Heart right ventricle (tissue), 16 donors: Measurements from ENCODE around the gene TNFAIP8L3. TPM values are rescaled to one million over a fixed set of nuclear protein-coding genes. Genes with fewer than 3 reads are reported as not detected.

Source experiments
- ATAC-seq, 8 donors: fragments of 200-7000 bp; cut with Tn5 transposase; one replicate each; pipeline ENCODE4 v1.9.1; 2020; ENCODE audit warnings: mild to moderate bottlenecking in 8 of 8, moderate library complexity in 8 of 8, moderate number of reproducible peaks in 1 of 8
- DNase-seq, 2 donors: peaks; one replicate each; pipeline ENCODE4 v3.0.0-alpha.2; 2020
- H3K27ac ChIP-seq, 10 donors: fragments of 200-600 bp; sonication (generic) in 2 of 10; one replicate each; pipeline versions ENCODE4 v1.5.0 to v1.8.0; 2020 to 2022; ENCODE audit warnings: mild to moderate bottlenecking in 3 of 10
- H3K27me3 ChIP-seq, 7 donors: fragments of 200-600 bp; one replicate each; pipeline ENCODE4 v1.8.0; 2021 to 2022; ENCODE audit warnings: mild to moderate bottlenecking in 2 of 7
- H3K36me3 ChIP-seq, 9 donors: fragments of 200-600 bp; sonication (generic) in 1 of 9; one replicate each; pipeline versions ENCODE4 v1.5.0 to v1.8.0; 2020 to 2022; ENCODE audit warnings: mild to moderate bottlenecking in 2 of 9
- H3K4me1 ChIP-seq, 9 donors: fragments of 200-600 bp; sonication (generic) in 1 of 9; one replicate each; pipeline versions ENCODE4 v1.5.0 to v1.8.0; 2020 to 2022; ENCODE audit warnings: mild to moderate bottlenecking in 4 of 9
- H3K4me3 ChIP-seq, 10 donors: fragments of 200-600 bp; sonication (generic) in 2 of 10; one replicate each; pipeline versions ENCODE4 v1.5.0 to v1.8.0; 2020 to 2022; ENCODE audit warnings: mild to moderate bottlenecking in 7 of 10, moderate library complexity in 2 of 10
- H3K9me3 ChIP-seq, 11 donors: fragments of 200-600 bp in 10 of 11; sonication (generic) in 2 of 11; one replicate each; pipeline versions ENCODE4 v1.5.0 to v1.8.0; 2013 to 2022; ENCODE audit warnings: mild to moderate bottlenecking in 2 of 11, control low read depth in 1 of 11, moderate library complexity in 1 of 11
- WGBS, 2 donors: extraction: QIAGEN DNeasy Blood & Tissue Kit; methylation state at CpG; one replicate each; pipeline ENCODE4 v1.1.7; 2013; ENCODE audit warnings: inconsistent platforms in 1 of 2; 5-methylcytosine and 5-hydroxymethylcytosine counted together
- intact Hi-C, 10 donors: fragments of 100-400 bp; cut with DNase I; formaldehyde crosslinking; loops; one replicate each; pipeline versions ENCODE4 v1.11.1 to v1.14.2; 2022
- polyA plus RNA-seq, 2 donors: library from polyadenylated mRNA; stranded (reverse); fragments of 200-250 nt; gene quantifications; one replicate each; pipeline ENCODE4 v1.2.3, GENCODE V29; 2013
- total RNA-seq, 10 donors: library from RNA; stranded (reverse); fragmentation: NEBNext Ultra II Directional in 3 of 10; extraction: Animal tissue kit (Norgen Biotek cat#: 25700) in 3 of 10; gene quantifications; one replicate each; pipeline versions ENCODE4 v1.2.1 to v1.2.4, GENCODE V29; 2021 to 2023
- TF ChIP-seq, protein P1 (sequence below), 9 donors: fragments of 200-600 bp; sonication (generic) in 2 of 9; IDR thresholded peaks; one replicate each; pipeline versions ENCODE4 v1.5.0 to v1.8.0; 2021 to 2022; ENCODE audit warnings: antibody characterized with exemption in 9 of 9, mild to moderate bottlenecking in 5 of 9, moderate library complexity in 1 of 9
- donor health status: Arrhythmogenic right ventricular cardiomyopathy.
- donor health status: ischemic (EF 13 %, LVEDD 7.1; RV severe dilation, severe dysfunction).
- donor health status: healthy with polysubstance abuse.
- donor health status: DM: no; HTN: yes; CAD: no.
- donor health status: DM: no; HTN: no; CAD: no.
- donor health status: ischemic (EF 25% LVEDD 6.9; RV normal size, moderate dysfunction).
- donor health status: ischemic (EF 25% LVEDD 5.7; RV mildly dilated, moderate dysfunction).
- donor health status: healthy.
- donor health status: DM: yes; HTN: yes; CAD: no.
- donor health status: Ischemic cardiomyopathy.
- donor health status: ischemic (EF 35%, LVEDD 5.7; RV mildly dilated, moderate dysfunction).
- donor health status: nonischemic (EF 11% LVEDD 7.7; RV severe dilation, severe dysfunction).
- donor health status: DM: yes; HTN: yes; CAD: no.
- donor health status: PGD.
- donor health status: ischemic (EF 29% LVEDD 5.4; RV normal size, mild dysfunction).
- donor health status: nonischemic (EF 23%, LVEDD 6.1; RV moderate dilation, normal function).

The TNFAIP8L3 gene
- total and polyA plus RNA-seq, 12 donors = 1.3 to 14.4 (median 3.4) TPM

DNA sequence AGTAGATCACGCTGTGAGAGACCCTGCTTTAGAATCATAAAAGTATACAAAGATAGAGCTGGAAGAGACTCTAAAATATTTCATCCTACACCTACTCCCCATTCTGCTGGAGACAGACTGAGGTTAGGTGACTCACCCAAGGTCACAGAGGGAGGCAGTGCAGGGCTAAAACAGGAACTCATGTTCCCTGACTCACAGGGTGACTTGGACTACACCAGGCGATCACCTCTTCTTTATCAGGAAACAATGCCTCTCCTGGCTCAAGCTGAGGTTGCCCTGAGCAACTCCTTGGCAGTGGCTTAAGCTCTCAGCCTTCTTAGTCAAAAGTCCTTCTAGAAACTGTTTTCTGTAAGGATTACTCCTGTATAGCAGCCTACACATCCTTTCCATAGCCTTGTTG is 26.4 kb upstream of the TNFAIP8L3 start:
- peaks cover 0 to 15% (median 0%) of the 10 kb centered on the region in 11 donors for H3K9me3 ChIP-seq
- no peaks in the 10 kb centered on the region for H3K36me3 ChIP-seq
- peak in 4 of 8 donors; percentile 58 to 97 (median 74) for ATAC-seq
- 33 to 58% methylated on average over 2 of the region's 2 CpGs for WGBS, 2 donors
- H3K27me3 ChIP-seq = no peaks in the 10 kb centered on the region
- DNase-seq = no peak
- peaks cover 0 to 12% (median 0%) of the 10 kb centered on the region in 9 donors for H3K4me1 ChIP-seq
- intact Hi-C loops = no loop called here
- no peak overlapping the region for H3K27ac ChIP-seq
- TF ChIP-seq, protein P1, sequence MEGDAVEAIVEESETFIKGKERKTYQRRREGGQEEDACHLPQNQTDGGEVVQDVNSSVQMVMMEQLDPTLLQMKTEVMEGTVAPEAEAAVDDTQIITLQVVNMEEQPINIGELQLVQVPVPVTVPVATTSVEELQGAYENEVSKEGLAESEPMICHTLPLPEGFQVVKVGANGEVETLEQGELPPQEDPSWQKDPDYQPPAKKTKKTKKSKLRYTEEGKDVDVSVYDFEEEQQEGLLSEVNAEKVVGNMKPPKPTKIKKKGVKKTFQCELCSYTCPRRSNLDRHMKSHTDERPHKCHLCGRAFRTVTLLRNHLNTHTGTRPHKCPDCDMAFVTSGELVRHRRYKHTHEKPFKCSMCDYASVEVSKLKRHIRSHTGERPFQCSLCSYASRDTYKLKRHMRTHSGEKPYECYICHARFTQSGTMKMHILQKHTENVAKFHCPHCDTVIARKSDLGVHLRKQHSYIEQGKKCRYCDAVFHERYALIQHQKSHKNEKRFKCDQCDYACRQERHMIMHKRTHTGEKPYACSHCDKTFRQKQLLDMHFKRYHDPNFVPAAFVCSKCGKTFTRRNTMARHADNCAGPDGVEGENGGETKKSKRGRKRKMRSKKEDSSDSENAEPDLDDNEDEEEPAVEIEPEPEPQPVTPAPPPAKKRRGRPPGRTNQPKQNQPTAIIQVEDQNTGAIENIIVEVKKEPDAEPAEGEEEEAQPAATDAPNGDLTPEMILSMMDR (IDR thresholded peaks at IDR 0.05) = no peak
- H3K4me3 ChIP-seq = no peak overlapping the region

DNA sequence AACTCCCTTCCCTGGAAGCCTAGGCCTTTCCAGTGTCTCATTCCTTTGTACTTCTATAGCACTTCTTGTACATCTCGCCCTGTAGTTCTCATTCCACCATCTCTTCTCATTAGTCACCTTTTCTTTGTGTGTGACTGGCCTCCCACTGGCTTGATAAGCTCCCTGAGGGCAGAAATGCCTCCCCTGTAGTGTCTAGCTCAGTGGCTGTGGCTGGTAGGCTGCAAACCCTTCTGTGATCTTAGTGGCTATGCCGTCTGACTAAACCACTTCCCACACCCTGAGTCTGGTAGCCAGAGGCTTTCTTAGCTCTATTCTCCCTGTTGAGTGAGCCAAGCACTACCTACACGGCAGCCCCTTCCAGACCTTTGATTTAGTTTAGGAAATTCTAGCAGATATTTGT is 24.4 kb upstream of the TNFAIP8L3 start:
- DNase-seq (no peak), ATAC-seq (no peak)
- 54 to 61% methylated on average over 3 of the region's 3 CpGs for WGBS, 2 donors
- Histone ChIP-seq H3K9me3 (peaks cover 0 to 15% (median 0%) of the 10 kb centered on the region in 11 donors), H3K36me3 (no peaks in the 10 kb centered on the region), H3K27ac (no peak overlapping the region), H3K27me3 (peaks cover 0 to 3% (median 0%) of the 10 kb centered on the region in 7 donors), H3K4me3 (no peak overlapping the region), H3K4me1 (peaks cover 0 to 14% (median 0%) of the 10 kb centered on the region in 9 donors)
- intact Hi-C loops = no loop called here
- TF ChIP-seq, protein P1 (IDR thresholded peaks at IDR 0.05) = no peak

DNA sequence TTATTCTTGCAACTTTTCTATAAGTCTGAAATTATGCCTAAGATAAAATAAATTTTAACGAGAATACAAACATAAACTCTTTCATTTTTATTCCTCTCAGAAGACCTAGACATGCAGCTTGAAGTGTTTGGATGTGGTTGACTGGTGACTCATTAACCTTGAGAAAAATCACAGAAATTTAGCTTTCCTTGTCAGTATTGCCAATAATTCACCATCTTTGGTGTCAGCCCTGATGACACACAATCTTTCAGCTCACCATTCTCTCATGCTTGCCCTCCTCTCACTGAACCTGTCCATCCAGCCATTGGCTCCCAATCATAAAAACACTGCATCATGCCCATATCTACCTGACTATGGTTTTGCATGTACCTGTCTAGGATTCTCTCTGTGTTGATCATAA is 22.6 kb upstream of the TNFAIP8L3 start:
- Histone ChIP-seq H3K4me3 (no peak overlapping the region), H3K4me1 (peaks cover 0 to 14% (median 0%) of the 10 kb centered on the region in 9 donors), H3K9me3 (peaks cover 0 to under 1% (median 0%) of the 10 kb centered on the region in 11 donors), H3K27me3 (peaks cover 0 to 3% (median 0%) of the 10 kb centered on the region in 7 donors), H3K36me3 (no peaks in the 10 kb centered on the region), H3K27ac (no peak overlapping the region)
- no peak for DNase-seq
- WGBS, 2 donors = 93 to 94% methylated on average over 1 of the region's 1 CpG
- no peak for ATAC-seq
- intact Hi-C loops = no loop called here
- TF ChIP-seq, protein P1 (IDR thresholded peaks at IDR 0.05) = no peak

DNA sequence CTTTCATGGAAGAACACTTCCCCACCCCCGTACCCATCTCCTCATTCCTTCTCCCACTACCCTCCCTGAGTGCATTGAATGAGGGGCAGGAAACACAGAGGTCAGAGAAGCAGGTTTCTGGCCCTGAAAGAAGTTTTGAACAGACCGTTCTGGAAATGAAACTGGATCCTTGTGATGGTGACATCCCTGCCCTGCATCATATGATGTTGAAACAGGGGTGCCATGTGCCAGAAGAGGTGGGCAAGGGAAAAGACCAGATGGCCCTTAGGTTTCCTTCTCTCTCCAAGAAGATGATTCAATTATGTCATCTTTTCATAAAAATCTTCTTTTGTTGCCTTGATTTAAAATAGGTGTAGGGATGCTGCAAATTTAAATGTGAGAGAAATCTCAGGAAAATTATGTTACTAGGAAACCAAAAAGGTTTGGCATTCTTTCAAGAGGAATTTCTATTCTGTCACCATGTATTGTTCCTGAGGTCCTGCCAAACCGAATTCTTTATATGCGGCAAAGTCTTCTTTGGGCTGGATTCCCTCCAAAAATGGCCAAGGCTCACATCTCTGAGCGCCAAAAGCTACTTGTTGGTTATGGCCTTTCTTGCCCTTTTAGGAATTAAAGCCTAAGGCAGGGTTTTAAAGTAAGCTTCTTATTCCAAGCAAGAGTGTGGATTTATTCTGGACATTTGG is 19.9 kb upstream of the TNFAIP8L3 start:
- TF ChIP-seq, protein P1 (IDR thresholded peaks at IDR 0.05) = no peak
- H3K4me1 ChIP-seq = peaks cover 0 to 5% (median under 1%) of the 10 kb centered on the region in 9 donors
- 45 to 61% methylated on average over 5 of the region's 5 CpGs for WGBS, 2 donors
- no peak overlapping the region for H3K27ac ChIP-seq
- H3K4me3 ChIP-seq = no peak overlapping the region
- intact Hi-C loops = no loop called here
- DNase-seq = no peak
- no peak for ATAC-seq
- no peaks in the 10 kb centered on the region for H3K9me3 ChIP-seq
- H3K36me3 ChIP-seq = no peaks in the 10 kb centered on the region
- H3K27me3 ChIP-seq = peaks cover 0 to 4% (median 0%) of the 10 kb centered on the region in 7 donors
